ENCODE data around the gene SLC6A6. TPM values are rescaled to one million over a fixed set of nuclear protein-coding genes. Genes with fewer than 3 reads are reported as not detected.

The SLC6A6 gene
- total and polyA plus RNA-seq, 2 experiments from 2014 or later, result 30.7 to 58.9 TPM

GRCh38 chr3:14478956-14479550 lies 76.6 kb downstream of the SLC6A6 start:
- no peak overlapping the region for H3K4me2 ChIP-seq
- peaks cover 4% of the 10 kb centered on the region for H3K36me3 ChIP-seq (replicated peaks; ENCODE audit: insufficient read depth, low read depth)
- H3K27me3 ChIP-seq, result no peaks in the 10 kb centered on the region
- 97% methylated on average over 8 of the region's 8 CpGs for WGBS (ENCODE audit: low lambda C conversion rate, missing lambda C conversion rate)
- no peak overlapping the region for H3K4me3 ChIP-seq
- no peaks in the 10 kb centered on the region for H4K20me1 ChIP-seq (ENCODE audit: insufficient read depth, poor library complexity, severe bottlenecking)
- no peak for TF ChIP-seq EZH2phosphoT487 (IDR thresholded peaks at IDR 0.05; ENCODE audit: low read depth, severe bottlenecking, unreplicated experiment)
- no peak for TF ChIP-seq CTCF (IDR thresholded peaks at IDR 0.05; ENCODE audit: poor library complexity)
- TF ChIP-seq EZH2 (IDR thresholded peaks at IDR 0.05; ENCODE audit: borderline replicate concordance), result no peak
- H3K27ac ChIP-seq, result no peak overlapping the region
- H3K79me2 ChIP-seq, result no peaks in the 10 kb centered on the region
- H2AFZ ChIP-seq, result no peak overlapping the region
- no peaks in the 10 kb centered on the region for H3K9me3 ChIP-seq (ENCODE audit: low read depth)
- DNase-seq (ENCODE audit: low spot score), result no peak
- no peaks in the 10 kb centered on the region for H3K9me2 ChIP-seq (replicated peaks; ENCODE audit: insufficient read depth)
- H3K4me1 ChIP-seq (ENCODE audit: insufficient read depth), result no peaks in the 10 kb centered on the region

- Histone ChIP-seq H4K20me1 (ENCODE audit: insufficient read depth, poor library complexity, severe bottlenecking) (no peaks in the 10 kb centered on the region), H3K9me2 (replicated peaks; ENCODE audit: insufficient read depth) (no peaks in the 10 kb centered on the region), H3K36me3 (replicated peaks; ENCODE audit: insufficient read depth, low read depth) (peaks cover 4% of the 10 kb centered on the region), H3K4me2 (no peak overlapping the region), H3K9me3 (ENCODE audit: low read depth) (no peaks in the 10 kb centered on the region), H3K4me1 (ENCODE audit: insufficient read depth) (no peaks in the 10 kb centered on the region), H3K79me2 (no peaks in the 10 kb centered on the region), H3K4me3 (no peak overlapping the region), H3K27me3 (no peaks in the 10 kb centered on the region), H3K27ac (no peak overlapping the region), H2AFZ (no peak overlapping the region)
- 93% methylated on average over 6 of the region's 6 CpGs for WGBS (ENCODE audit: low lambda C conversion rate, missing lambda C conversion rate)
- TF ChIP-seq EZH2 (IDR thresholded peaks at IDR 0.05; ENCODE audit: borderline replicate concordance), result no peak
- no peak for TF ChIP-seq CTCF (IDR thresholded peaks at IDR 0.05; ENCODE audit: poor library complexity)
- TF ChIP-seq EZH2phosphoT487 (IDR thresholded peaks at IDR 0.05; ENCODE audit: low read depth, severe bottlenecking, unreplicated experiment), result no peak
- DNase-seq (ENCODE audit: low spot score), result no peak
These were observed 77.2 kb downstream of the SLC6A6 start for GRCh38 chr3:14479591-14479990.

GRCh38 chr3:14480207-14481017 lies 78.0 kb downstream of the SLC6A6 start:
- H3K27ac ChIP-seq, result no peak overlapping the region
- no peaks in the 10 kb centered on the region for H3K9me3 ChIP-seq (ENCODE audit: low read depth)
- H3K36me3 ChIP-seq (replicated peaks; ENCODE audit: insufficient read depth, low read depth), result peaks cover 4% of the 10 kb centered on the region
- H2AFZ ChIP-seq, result no peak overlapping the region
- no peak overlapping the region for H3K4me2 ChIP-seq
- WGBS (ENCODE audit: low lambda C conversion rate, missing lambda C conversion rate), result 71% methylated on average over 8 of the region's 8 CpGs
- TF ChIP-seq EZH2 (IDR thresholded peaks at IDR 0.05; ENCODE audit: borderline replicate concordance), result no peak
- TF ChIP-seq EZH2phosphoT487 (IDR thresholded peaks at IDR 0.05; ENCODE audit: low read depth, severe bottlenecking, unreplicated experiment), result no peak
- no peak for TF ChIP-seq CTCF (IDR thresholded peaks at IDR 0.05; ENCODE audit: poor library complexity)
- H3K9me2 ChIP-seq (replicated peaks; ENCODE audit: insufficient read depth), result no peaks in the 10 kb centered on the region
- no peaks in the 10 kb centered on the region for H3K4me1 ChIP-seq (ENCODE audit: insufficient read depth)
- H3K27me3 ChIP-seq, result no peaks in the 10 kb centered on the region
- DNase-seq (ENCODE audit: low spot score), result peak; percentile 60
- H3K79me2 ChIP-seq, result no peaks in the 10 kb centered on the region
- H3K4me3 ChIP-seq, result no peak overlapping the region
- H4K20me1 ChIP-seq (ENCODE audit: insufficient read depth, poor library complexity, severe bottlenecking), result no peaks in the 10 kb centered on the region

Data from hepatocyte (in vitro differentiated cells).